Measurements from ENCODE around the gene TP53BP1. TPM values are rescaled to one million over a fixed set of nuclear protein-coding genes. Genes with fewer than 3 reads are reported as not detected.

The TP53BP1 gene
- total and polyA plus RNA-seq, 2 experiments from 2014 or later, result 20.1 to 46.4 TPM

- in situ Hi-C loops (cut with MboI), result no loop called here
- H3K36me3 ChIP-seq (ENCODE audit: low read depth), result peaks cover 7% of the 10 kb centered on the region
- no peak overlapping the region for H3K4me2 ChIP-seq (ENCODE audit: unreplicated experiment)
- H3F3A ChIP-seq (ENCODE audit: insufficient read depth), result peaks cover 22% of the 10 kb centered on the region
- peaks cover 15% of the 10 kb centered on the region for H3K4me1 ChIP-seq (ENCODE audit: insufficient read depth)
- TF ChIP-seq EZH2phosphoT487 (IDR thresholded peaks at IDR 0.05; ENCODE audit: insufficient read depth, low read depth) (no peak), EZH2 (IDR thresholded peaks at IDR 0.05; ENCODE audit: insufficient read depth, poor library complexity, severe bottlenecking) (no peak)
- peaks cover 15% of the 10 kb centered on the region; the same call in 1 of the 2 replicates for H3K79me2 ChIP-seq (ENCODE audit: insufficient read depth)
- H3K9ac ChIP-seq, result no peak overlapping the region
- no peaks in the 10 kb centered on the region for H3K9me3 ChIP-seq (ENCODE audit: low read depth)
- H3K27me3 ChIP-seq (replicated peaks; ENCODE audit: insufficient read depth), result no peaks in the 10 kb centered on the region
- no peak overlapping the region for H2AFZ ChIP-seq
- H3K4me3 ChIP-seq, result no peak overlapping the region
- H3K9me2 ChIP-seq (ENCODE audit: insufficient read depth), result no peaks in the 10 kb centered on the region
- no peaks in the 10 kb centered on the region for H4K20me1 ChIP-seq (ENCODE audit: insufficient read depth)
- DNase-seq, result no peak
- no peak overlapping the region for H3K27ac ChIP-seq
- WGBS, 2 experiments (ENCODE audit: low coverage in 1 of 2, low lambda C conversion rate in 2 of 2, missing lambda C conversion rate in 2 of 2), result 91 to 93% methylated on average over 14 to 15 of the region's 15 CpGs
These were observed 36.2 kb upstream of the TP53BP1 start for GRCh38 chr15:43529141-43529540.

- Histone ChIP-seq H3K9ac (no peak overlapping the region), H3K4me1 (ENCODE audit: insufficient read depth) (peaks cover 15% of the 10 kb centered on the region), H3K36me3 (ENCODE audit: low read depth) (peaks cover 7% of the 10 kb centered on the region), H3K4me2 (ENCODE audit: unreplicated experiment) (no peak overlapping the region), H3K79me2 (ENCODE audit: insufficient read depth) (peaks cover 20% of the 10 kb centered on the region), H3K27me3 (replicated peaks; ENCODE audit: insufficient read depth) (no peaks in the 10 kb centered on the region), H3K9me2 (ENCODE audit: insufficient read depth) (no peaks in the 10 kb centered on the region), H2AFZ (no peak overlapping the region), H3K9me3 (ENCODE audit: low read depth) (no peaks in the 10 kb centered on the region), H3F3A (ENCODE audit: insufficient read depth) (peaks cover 22% of the 10 kb centered on the region), H3K27ac (no peak overlapping the region), H3K4me3 (no peak overlapping the region), H4K20me1 (ENCODE audit: insufficient read depth) (no peaks in the 10 kb centered on the region)
- no peak for DNase-seq
- WGBS, 2 experiments (ENCODE audit: low coverage in 1 of 2, low lambda C conversion rate in 2 of 2, missing lambda C conversion rate in 2 of 2), result 83 to 86% methylated on average over 8 to 11 of the region's 11 CpGs
- TF ChIP-seq EZH2phosphoT487 (IDR thresholded peaks at IDR 0.05; ENCODE audit: insufficient read depth, low read depth), result no peak
- no peak for TF ChIP-seq EZH2 (IDR thresholded peaks at IDR 0.05; ENCODE audit: insufficient read depth, poor library complexity, severe bottlenecking)
- in situ Hi-C loops (cut with MboI), result no loop called here
These were observed 35.6 kb upstream of the TP53BP1 start for GRCh38 chr15:43528542-43529007.

- 79 to 81% methylated on average over 12 of the region's 12 CpGs for WGBS, 2 experiments (ENCODE audit: low coverage in 1 of 2, low lambda C conversion rate in 2 of 2, missing lambda C conversion rate in 2 of 2)
- Histone ChIP-seq H3K27ac (no peak overlapping the region), H4K20me1 (ENCODE audit: insufficient read depth) (no peaks in the 10 kb centered on the region; the same call in 1 of the 2 replicates), H3F3A (ENCODE audit: insufficient read depth) (peaks cover 22% of the 10 kb centered on the region), H3K36me3 (ENCODE audit: low read depth) (peaks cover 8% of the 10 kb centered on the region), H3K4me1 (ENCODE audit: insufficient read depth) (peaks cover 12% of the 10 kb centered on the region), H3K9me3 (ENCODE audit: low read depth) (no peaks in the 10 kb centered on the region), H3K79me2 (ENCODE audit: insufficient read depth) (peaks cover 24% of the 10 kb centered on the region), H3K4me3 (no peak overlapping the region), H3K9me2 (ENCODE audit: insufficient read depth) (no peaks in the 10 kb centered on the region), H3K4me2 (ENCODE audit: unreplicated experiment) (no peak overlapping the region), H3K9ac (no peak overlapping the region), H3K27me3 (replicated peaks; ENCODE audit: insufficient read depth) (no peaks in the 10 kb centered on the region), H2AFZ (no peak overlapping the region)
- in situ Hi-C loops (cut with MboI), result no loop called here
- no peak for DNase-seq
- TF ChIP-seq EZH2phosphoT487 (IDR thresholded peaks at IDR 0.05; ENCODE audit: insufficient read depth, low read depth) (no peak), EZH2 (IDR thresholded peaks at IDR 0.05; ENCODE audit: insufficient read depth, poor library complexity, severe bottlenecking) (no peak)
These were observed 35.0 kb upstream of the TP53BP1 start for GRCh38 chr15:43527802-43528541.

- H3K79me2 ChIP-seq (ENCODE audit: insufficient read depth), result peaks cover 24% of the 10 kb centered on the region
- no peaks in the 10 kb centered on the region for H3K27me3 ChIP-seq (replicated peaks; ENCODE audit: insufficient read depth)
- no peak overlapping the region for H3K9ac ChIP-seq
- H3K9me3 ChIP-seq (ENCODE audit: low read depth), result no peaks in the 10 kb centered on the region
- DNase-seq, result no peak
- H3K27ac ChIP-seq, result no peak overlapping the region
- H2AFZ ChIP-seq, result no peak overlapping the region
- WGBS, 2 experiments (ENCODE audit: low coverage in 1 of 2, low lambda C conversion rate in 2 of 2, missing lambda C conversion rate in 2 of 2), result 73 to 74% methylated on average over 9 of the region's 9 CpGs
- in situ Hi-C loops (cut with MboI), result no loop called here
- no peaks in the 10 kb centered on the region for H3K9me2 ChIP-seq (ENCODE audit: insufficient read depth)
- peaks cover 14% of the 10 kb centered on the region for H3K36me3 ChIP-seq (ENCODE audit: low read depth)
- peaks cover 22% of the 10 kb centered on the region for H3F3A ChIP-seq (ENCODE audit: insufficient read depth)
- no peak for TF ChIP-seq EZH2 (IDR thresholded peaks at IDR 0.05; ENCODE audit: insufficient read depth, poor library complexity, severe bottlenecking)
- no peak for TF ChIP-seq EZH2phosphoT487 (IDR thresholded peaks at IDR 0.05; ENCODE audit: insufficient read depth, low read depth)
- H3K4me2 ChIP-seq (ENCODE audit: unreplicated experiment), result no peak overlapping the region
- peaks cover 7% of the 10 kb centered on the region; the same call in 1 of the 2 replicates for H3K4me1 ChIP-seq (ENCODE audit: insufficient read depth)
- peaks cover 4% of the 10 kb centered on the region; the same call in 1 of the 2 replicates for H4K20me1 ChIP-seq (ENCODE audit: insufficient read depth)
- H3K4me3 ChIP-seq, result no peak overlapping the region
These were observed 34.3 kb upstream of the TP53BP1 start for GRCh38 chr15:43527016-43527801.

Data from GM23248 (cell line).